SH-SY5Y (cell line): ENCODE measurements around the gene ZBTB7C.

ENCODE experiments used
- GATA2 ChIP-seq: IDR thresholded peaks from 2 replicates; pipeline ENCODE4 v1.6.1; 2011; ENCODE audit warnings: mild to moderate bottlenecking, low read depth, low read length
- GATA3 ChIP-seq: IDR thresholded peaks from 2 replicates; pipeline ENCODE4 v1.6.1; 2011; ENCODE audit warnings: low read depth, mild to moderate bottlenecking, low read length, moderate library complexity

GRCh38 chr18:48256848-48257247 lies 152.3 kb downstream of the ZBTB7C start:
- TF ChIP-seq GATA2 (no peak), GATA3 (no peak)
